Measurements from ENCODE around the gene BRIP1.

DNA sequence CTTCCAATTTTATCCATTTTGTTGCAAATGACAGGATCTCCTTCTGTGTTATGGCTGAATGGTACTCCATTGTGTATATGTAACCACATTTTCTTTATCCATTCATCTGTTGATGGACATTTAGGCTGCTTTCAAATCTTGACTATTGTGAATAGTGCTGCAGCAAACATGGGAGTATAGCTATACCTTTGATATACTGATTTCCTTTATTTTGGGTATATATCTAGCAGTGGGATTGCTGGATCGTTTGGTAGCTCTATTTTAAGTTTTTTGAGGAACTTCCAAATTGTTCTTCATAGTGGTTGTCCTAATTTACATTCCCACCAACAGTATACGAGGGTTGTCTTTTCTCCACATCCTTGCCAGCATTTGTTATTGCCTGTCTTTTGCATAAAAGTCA lies 67.8 kb downstream of the BRIP1 start:
- TF ChIP-seq, protein P1, sequence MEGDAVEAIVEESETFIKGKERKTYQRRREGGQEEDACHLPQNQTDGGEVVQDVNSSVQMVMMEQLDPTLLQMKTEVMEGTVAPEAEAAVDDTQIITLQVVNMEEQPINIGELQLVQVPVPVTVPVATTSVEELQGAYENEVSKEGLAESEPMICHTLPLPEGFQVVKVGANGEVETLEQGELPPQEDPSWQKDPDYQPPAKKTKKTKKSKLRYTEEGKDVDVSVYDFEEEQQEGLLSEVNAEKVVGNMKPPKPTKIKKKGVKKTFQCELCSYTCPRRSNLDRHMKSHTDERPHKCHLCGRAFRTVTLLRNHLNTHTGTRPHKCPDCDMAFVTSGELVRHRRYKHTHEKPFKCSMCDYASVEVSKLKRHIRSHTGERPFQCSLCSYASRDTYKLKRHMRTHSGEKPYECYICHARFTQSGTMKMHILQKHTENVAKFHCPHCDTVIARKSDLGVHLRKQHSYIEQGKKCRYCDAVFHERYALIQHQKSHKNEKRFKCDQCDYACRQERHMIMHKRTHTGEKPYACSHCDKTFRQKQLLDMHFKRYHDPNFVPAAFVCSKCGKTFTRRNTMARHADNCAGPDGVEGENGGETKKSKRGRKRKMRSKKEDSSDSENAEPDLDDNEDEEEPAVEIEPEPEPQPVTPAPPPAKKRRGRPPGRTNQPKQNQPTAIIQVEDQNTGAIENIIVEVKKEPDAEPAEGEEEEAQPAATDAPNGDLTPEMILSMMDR (IDR thresholded peaks at IDR 0.05): no peak
- no peak for TF ChIP-seq POLR2A (IDR thresholded peaks at IDR 0.05)
- TF ChIP-seq POLR2AphosphoS5 (IDR thresholded peaks at IDR 0.05): no peak

All from prostate gland (tissue), 2 donors.